Esophagus squamous epithelium (tissue), 5 donors: Measurements from ENCODE around the gene CTNNA3. TPM values are rescaled to one million over a fixed set of nuclear protein-coding genes. Genes with fewer than 3 reads are reported as not detected.

ENCODE experiments used
- DNase-seq: peaks from one replicate; lab custom pipeline; 2025; lab: John Stamatoyannopoulos, UW
- H3K27ac ChIP-seq, 4 donors: fragments of 200-600 bp; sonication (generic); one replicate each; pipeline ENCODE4 v1.5.1; 2016 to 2019; ENCODE audit warnings: mild to moderate bottlenecking in 1 of 4
- H3K27me3 ChIP-seq, 4 donors: fragments of 200-600 bp; sonication (generic); 1 replicate in 3 of 4; 2 replicates in 1 of 4; pipeline versions ENCODE4 v1.5.1 to v1.6.0; 2017 to 2021; ENCODE audit warnings: antibody characterized with exemption in 1 of 4
- H3K36me3 ChIP-seq, 3 donors: fragments of 200-600 bp; sonication (generic); one replicate each; pipeline ENCODE4 v1.5.1; 2016 to 2019
- H3K4me1 ChIP-seq, 3 donors: fragments of 200-600 bp; sonication (generic); one replicate each; pipeline ENCODE4 v1.5.1; 2017 to 2019
- H3K4me3 ChIP-seq, 4 donors: fragments of 200-600 bp; sonication (generic); 1 replicate in 3 of 4; 2 replicates in 1 of 4; pipeline ENCODE4 v1.5.1; 2016 to 2019; ENCODE audit warnings: mild to moderate bottlenecking in 2 of 4, moderate library complexity in 1 of 4
- H3K9me3 ChIP-seq, 3 donors: fragments of 200-600 bp; sonication (generic); one replicate each; pipeline ENCODE4 v1.5.1; 2016 to 2019
- CTCF ChIP-seq, 6 experiments: fragments of 450-650 bp in 4 of 6; fragments of 200-600 bp in 2 of 6; sonication (generic) in 2 of 6; IDR thresholded peaks; one replicate each; pipeline ENCODE4 v1.5.1; 2016 to 2019; ENCODE audit warnings: antibody characterized with exemption in 6 of 6, mild to moderate bottlenecking in 4 of 6, moderate library complexity in 4 of 6
- POLR2A ChIP-seq, 4 donors: fragments of 450-650 bp; IDR thresholded peaks; one replicate each; pipeline ENCODE4 v1.6.1; 2017; ENCODE audit warnings: antibody characterized with exemption in 4 of 4, mild to moderate bottlenecking in 4 of 4, moderate library complexity in 3 of 4
- WGBS, 2 donors: methylation state at CpG; one replicate each; pipeline ENCODE4 v1.1.5; 2018; 5-methylcytosine and 5-hydroxymethylcytosine counted together
- intact Hi-C: fragments of 100-400 bp; cut with DNase I; formaldehyde crosslinking; loops from one replicate; pipeline ENCODE4 v1.15.0; 2022
- total RNA-seq, 4 donors: library from RNA; depleted of rRNA; stranded (reverse); fragments of >200 nt; gene quantifications; one replicate each; pipeline ENCODE4 v1.1.0, GENCODE V29; 2016
- donor health status: DM: yes; HTN: yes; CAD: no.

Gene CTNNA3
- total RNA-seq, 4 donors from 2014 or later = 0.29 to 1.9 (median 0.61) TPM; not detected in 1

GRCh38 chr10:66637273-66638036 lies 1058.5 kb downstream of the CTNNA3 start:
- no peak for DNase-seq
- intact Hi-C loops = no loop called here
- Histone ChIP-seq H3K4me3 (no peak overlapping the region), H3K27ac (no peak overlapping the region), H3K36me3 (no peaks in the 10 kb centered on the region), H3K4me1 (no peaks in the 10 kb centered on the region), H3K9me3 (no peaks in the 10 kb centered on the region), H3K27me3 (no peaks in the 10 kb centered on the region)
- TF ChIP-seq POLR2A (IDR thresholded peaks at IDR 0.05) (no peak), CTCF (IDR thresholded peaks at IDR 0.05) (no peak)
- WGBS, 2 donors = 32 to 34% methylated on average over 3 of the region's 3 CpGs

GRCh38 chr10:66629996-66630395 lies 1066.0 kb downstream of the CTNNA3 start:
- Histone ChIP-seq H3K4me1 (no peaks in the 10 kb centered on the region), H3K27me3 (no peaks in the 10 kb centered on the region), H3K27ac (no peak overlapping the region), H3K4me3 (no peak overlapping the region), H3K36me3 (no peaks in the 10 kb centered on the region), H3K9me3 (no peaks in the 10 kb centered on the region)
- TF ChIP-seq CTCF (IDR thresholded peaks at IDR 0.05) (no peak), POLR2A (IDR thresholded peaks at IDR 0.05) (no peak)
- DNase-seq = no peak
- intact Hi-C loops = no loop called here

GRCh38 chr10:66627156-66627555 lies 1068.8 kb downstream of the CTNNA3 start:
- WGBS, 2 donors = 28 to 38% methylated on average over 4 of the region's 4 CpGs
- intact Hi-C loops = no loop called here
- H3K27me3 ChIP-seq = no peaks in the 10 kb centered on the region

GRCh38 chr10:66625709-66626590 lies 1070.0 kb downstream of the CTNNA3 start:
- Histone ChIP-seq H3K4me3 (no peak overlapping the region), H3K27ac (no peak overlapping the region), H3K4me1 (no peaks in the 10 kb centered on the region), H3K9me3 (no peaks in the 10 kb centered on the region), H3K36me3 (no peaks in the 10 kb centered on the region), H3K27me3 (no peaks in the 10 kb centered on the region)
- no peak for DNase-seq
- TF ChIP-seq POLR2A (IDR thresholded peaks at IDR 0.05) (no peak), CTCF (IDR thresholded peaks at IDR 0.05) (no peak)
- WGBS, 2 donors = 32 to 46% methylated on average over 4 of the region's 4 CpGs
- intact Hi-C loops = no loop called here

More at GRCh38 chr10:66627156-66627555, 1068.8 kb downstream of the CTNNA3 start:
- TF ChIP-seq POLR2A (IDR thresholded peaks at IDR 0.05) = no peak
- TF ChIP-seq CTCF (IDR thresholded peaks at IDR 0.05) = no peak
- no peaks in the 10 kb centered on the region for H3K36me3 ChIP-seq
- H3K27ac ChIP-seq = no peak overlapping the region
- H3K4me1 ChIP-seq = no peaks in the 10 kb centered on the region
- H3K4me3 ChIP-seq = no peak overlapping the region
- H3K9me3 ChIP-seq = no peaks in the 10 kb centered on the region
- DNase-seq = no peak

- Histone ChIP-seq H3K27me3 (no peaks in the 10 kb centered on the region), H3K36me3 (no peaks in the 10 kb centered on the region), H3K4me1 (no peaks in the 10 kb centered on the region), H3K27ac (no peak overlapping the region), H3K9me3 (no peaks in the 10 kb centered on the region), H3K4me3 (no peak overlapping the region)
- no peak for DNase-seq
- intact Hi-C loops = no loop called here
- TF ChIP-seq CTCF (IDR thresholded peaks at IDR 0.05) = no peak
- TF ChIP-seq POLR2A (IDR thresholded peaks at IDR 0.05) = no peak
Measured at GRCh38 chr10:66622050-66622449, 1073.9 kb downstream of the CTNNA3 start.
